HTERT RPE-1 (cell line): ENCODE results near the gene IL2RA.
"Not testable (repeated sequence)": the region's sequence is repeated elsewhere in the genome, so short reads cannot be mapped to it uniquely, and the experiment has no call there.

Experiments
- in situ Hi-C: fragments of 300-500 bp; cut with MboI; formaldehyde crosslinking; loops from 4 replicates; pipeline ENCODE4 v1.14.3; 2020; ENCODE audit warnings: low sequenced_read_pairs

IL2RA gene

GRCh38 chr10:6062101-6062771 lies at the start of gene IL2RA:
TSS of gene IL2RA (minus strand) at chr10:6062367. CDS start at chr10:6062151, 216 bp downstream.
- in situ Hi-C loops, result no loop called here

DNA sequence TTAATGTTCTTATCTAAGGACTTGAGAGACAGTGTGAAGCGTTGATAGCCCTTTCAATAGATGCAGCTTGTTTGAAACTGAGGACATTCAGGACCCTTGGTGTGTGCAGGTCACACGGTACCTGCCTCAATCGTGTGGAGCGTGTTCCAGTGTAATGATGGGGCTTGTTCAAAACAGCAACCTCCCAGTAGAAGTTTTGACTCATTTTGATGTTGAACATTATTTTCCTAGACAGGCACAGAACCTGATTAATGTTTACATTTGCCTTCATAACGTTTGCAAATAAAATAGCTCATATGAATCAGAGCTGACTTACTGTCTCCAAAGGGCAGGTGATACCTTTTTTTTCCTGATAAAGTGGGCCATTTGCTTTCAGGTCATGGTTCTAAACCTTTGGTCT lies 48.0 kb upstream of the IL2RA start:
- in situ Hi-C loops, result no loop called here

DNA sequence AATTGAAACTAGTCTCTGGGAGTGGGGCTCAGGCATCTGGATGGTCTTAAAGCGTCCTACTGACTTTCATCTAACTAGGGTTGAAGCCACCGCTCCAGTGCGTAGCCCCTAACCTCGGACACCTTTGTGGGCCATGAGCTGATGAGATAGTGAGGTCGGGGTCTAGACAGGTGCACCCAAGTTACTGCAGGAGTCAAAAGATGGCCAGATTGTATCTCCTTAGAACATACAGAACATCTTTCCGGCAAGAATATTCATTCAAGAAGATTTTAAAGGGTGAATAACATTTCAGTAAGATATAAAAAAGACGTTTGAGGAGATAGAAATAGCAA lies 47.2 kb upstream of the IL2RA start:
- in situ Hi-C loops, result no loop called here

GRCh38 chr10:6108631-6109443 lies 46.7 kb upstream of the IL2RA start:
- in situ Hi-C loops, result no loop called here

GRCh38 chr10:6108072-6108471 lies 45.9 kb upstream of the IL2RA start:
- in situ Hi-C loops, result no loop called here

DNA sequence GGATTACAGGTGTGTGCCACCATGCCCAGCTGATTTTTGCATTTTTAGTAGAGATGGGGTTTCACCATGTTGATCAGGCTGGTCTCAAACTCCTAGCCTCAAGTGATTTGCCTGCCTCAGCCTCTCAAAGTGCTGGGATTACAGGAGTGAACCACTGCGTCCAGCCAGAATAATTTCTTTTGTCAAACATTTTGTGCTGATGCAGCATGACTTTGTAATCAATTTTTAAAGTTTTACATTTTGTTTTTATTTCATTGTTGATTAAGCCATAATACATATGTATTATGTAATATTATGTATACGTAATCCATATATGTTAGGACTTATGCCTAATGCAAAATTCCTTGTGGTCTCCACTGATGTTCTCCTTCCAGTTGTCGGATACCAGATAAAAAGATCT lies 45.4 kb upstream of the IL2RA start:
- in situ Hi-C loops, result not testable (repeated sequence)

GRCh38 chr10:6103591-6103990 lies 41.4 kb upstream of the IL2RA start:
- in situ Hi-C loops, result no loop called here

GRCh38 chr10:6102128-6102527 lies 40.0 kb upstream of the IL2RA start:
- in situ Hi-C loops, result no loop called here

DNA sequence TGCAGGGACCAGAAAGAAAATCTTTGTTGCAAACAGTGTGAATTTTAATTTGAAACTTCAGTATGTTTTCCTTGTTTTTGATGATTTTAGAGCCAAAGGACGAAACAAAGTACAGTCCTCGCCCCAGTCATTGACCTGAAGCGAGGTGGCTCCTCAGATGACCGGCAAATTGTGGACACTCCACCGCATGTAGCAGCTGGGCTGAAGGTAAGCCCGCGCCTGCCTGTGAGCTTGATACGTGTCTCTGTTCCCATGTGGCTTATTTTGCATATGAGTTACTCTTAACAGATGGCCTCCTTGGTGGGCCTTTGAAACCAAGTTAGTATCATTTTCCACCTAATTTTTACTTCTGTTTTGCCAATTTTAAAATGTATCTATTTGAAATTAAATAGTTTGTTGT lies 39.0 kb upstream of the IL2RA start:
- in situ Hi-C loops, result no loop called here

- in situ Hi-C loops, result no loop called here
These were observed 38.2 kb upstream of the IL2RA start for GRCh38 chr10:6100370-6100769.

GRCh38 chr10:6098156-6098555 lies 36.0 kb upstream of the IL2RA start:
- in situ Hi-C loops, result no loop called here

GRCh38 chr10:6097063-6097462 lies 34.9 kb upstream of the IL2RA start:
- in situ Hi-C loops, result no loop called here

GRCh38 chr10:6095810-6096570 lies 33.8 kb upstream of the IL2RA start:
- in situ Hi-C loops, result no loop called here

- in situ Hi-C loops, result no loop called here
These were observed 30.6 kb upstream of the IL2RA start for GRCh38 chr10:6092731-6093130.

GRCh38 chr10:6091630-6092029 lies 29.5 kb upstream of the IL2RA start:
- in situ Hi-C loops, result no loop called here

- in situ Hi-C loops, result no loop called here
These were observed 27.4 kb upstream of the IL2RA start for GRCh38 chr10:6089334-6090219.

DNA sequence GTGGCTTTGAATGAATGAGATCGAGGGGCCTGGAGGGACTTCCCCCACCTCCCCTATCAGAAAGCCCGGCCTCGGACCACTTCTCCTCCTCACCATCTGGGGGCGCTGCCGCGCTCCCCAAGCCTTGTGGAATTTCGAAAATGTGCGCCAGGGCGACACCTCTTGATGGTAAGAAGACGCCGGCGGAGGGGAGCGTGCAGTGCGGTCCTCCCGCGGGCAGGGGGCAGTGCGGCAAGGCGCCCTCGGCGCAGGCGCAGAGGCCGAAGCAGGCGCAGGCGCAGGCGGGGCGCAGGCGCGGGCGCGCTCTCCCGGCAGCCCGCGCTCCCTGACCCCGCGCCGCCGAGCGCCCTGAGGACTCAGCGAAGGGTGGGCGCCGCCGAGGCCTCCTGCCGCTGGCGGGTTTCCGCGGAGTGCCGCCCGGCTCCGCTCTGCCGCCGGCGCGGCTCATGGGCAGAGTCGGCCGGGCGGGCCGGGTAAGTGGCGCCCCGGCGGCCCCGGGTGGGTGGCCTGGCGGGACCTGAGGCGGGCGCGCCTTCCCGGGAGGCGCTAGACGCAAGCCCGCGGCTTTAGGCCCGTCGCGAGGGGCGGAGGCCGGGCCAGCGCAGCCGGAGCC lies 26.7 kb upstream of the IL2RA start, which contains the start of gene RBM17:
Gene RBM17 (plus strand): TSS at position 314 of the 613 bp plus-strand sequence. CDS start 8,032 bp downstream, outside the sequence.
- in situ Hi-C loops, result no loop called here

DNA sequence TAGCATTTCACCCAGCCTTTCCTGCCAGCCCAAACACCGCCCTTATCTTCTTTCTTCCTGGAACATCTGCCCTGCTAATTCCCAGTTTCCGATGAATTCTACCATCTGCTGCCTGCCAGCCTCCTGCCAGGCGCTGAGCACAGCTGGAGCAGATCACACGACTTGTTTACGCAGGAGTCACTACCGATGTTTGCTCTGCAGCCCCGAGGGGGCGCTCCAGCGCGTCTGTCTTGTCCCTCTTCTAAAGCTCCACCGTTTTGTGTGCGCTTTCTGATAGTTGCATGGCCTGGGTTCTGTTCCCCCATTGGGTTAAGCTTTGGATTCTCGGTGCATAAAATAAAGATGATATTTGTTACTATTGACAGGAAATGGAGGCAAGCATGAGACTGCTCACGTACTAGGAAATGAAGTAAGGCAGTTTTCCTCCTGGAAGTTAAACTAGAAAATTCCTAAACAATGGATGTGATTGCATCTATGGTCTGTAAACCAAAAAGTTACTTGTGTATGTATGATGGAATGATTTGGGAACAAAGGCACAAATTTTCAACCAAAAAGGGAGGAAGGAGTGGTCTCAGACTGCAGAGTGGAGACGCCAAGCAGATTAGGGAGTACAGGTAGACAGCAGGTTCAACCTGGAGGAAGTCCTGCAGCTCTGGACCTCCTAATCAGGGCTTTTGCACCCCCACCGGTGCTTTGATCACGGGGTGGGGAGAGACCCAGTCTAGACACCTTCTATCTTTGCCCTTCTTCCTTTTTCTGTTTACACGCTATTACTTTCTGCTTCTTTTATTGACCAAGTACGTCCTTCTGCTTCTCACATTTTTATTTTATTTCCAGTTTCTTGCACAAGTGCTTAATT lies 24.4 kb upstream of the IL2RA start:
- in situ Hi-C loops, result no loop called here
